Stomach (tissue), 9 donors: ENCODE results near the gene PRXL2B. TPM values are rescaled to one million over a fixed set of nuclear protein-coding genes. Genes with fewer than 3 reads are reported as not detected.

Source experiments
- DNase-seq, 2 donors: peaks; one replicate each; pipeline versions ENCODE4 v3.0.0 to v3.0.0-alpha.2; 2013 to 2019
- H3K27ac ChIP-seq, 5 donors: fragments of 200-600 bp in 4 of 5; sonication (generic) in 4 of 5; one replicate each; pipeline ENCODE4 v1.5.1; 2013 to 2019; ENCODE audit warnings: mild to moderate bottlenecking in 1 of 5, moderate library complexity in 1 of 5
- H3K27me3 ChIP-seq, 3 donors: fragments of 200-600 bp; sonication (generic); one replicate each; pipeline ENCODE4 v1.5.1; 2017 to 2019; ENCODE audit warnings: mixed run types in 1 of 3
- H3K36me3 ChIP-seq, 4 donors: fragments of 200-600 bp; sonication (generic); 1 replicate in 3 of 4; 2 replicates in 1 of 4; pipeline ENCODE4 v1.5.1; 2016 to 2019
- H3K4me1 ChIP-seq, 4 donors: fragments of 200-600 bp; sonication (generic); one replicate each; pipeline ENCODE4 v1.5.1; 2016 to 2019
- H3K4me3 ChIP-seq, 4 donors: fragments of 200-600 bp; sonication (generic) in 3 of 4; one replicate each; pipeline ENCODE4 v1.5.1; 2016 to 2019; ENCODE audit warnings: mild to moderate bottlenecking in 1 of 4
- H3K9me3 ChIP-seq, 4 donors: fragments of 200-600 bp; sonication (generic); one replicate each; pipeline ENCODE4 v1.5.1; 2016 to 2019
- EP300 ChIP-seq: sonication (generic); formaldehyde crosslinking; IDR thresholded peaks from one replicate; pipeline ENCODE4 v1.6.1; 2017; ENCODE audit warnings: antibody characterized with exemption
- POLR2A ChIP-seq, 4 donors: fragments of 450-650 bp; IDR thresholded peaks; one replicate each; pipeline ENCODE4 v1.6.1; 2016; ENCODE audit warnings: antibody characterized with exemption in 4 of 4, control low read depth in 2 of 4, mild to moderate bottlenecking in 1 of 4, moderate library complexity in 1 of 4
- POLR2AphosphoS5 ChIP-seq, 3 donors: sonication (generic); formaldehyde crosslinking; IDR thresholded peaks; one replicate each; pipeline ENCODE4 v1.6.1; 2016; ENCODE audit warnings: antibody characterized with exemption in 3 of 3
- WGBS, 5 donors: extraction: QIAGEN DNeasy Blood & Tissue Kit in 3 of 5; methylation state at CpG; one replicate each; pipeline versions ENCODE4 v1.1.5 to v1.1.7; 2013 to 2018; 5-methylcytosine and 5-hydroxymethylcytosine counted together
- intact Hi-C: fragments of 100-400 bp; cut with DNase I; formaldehyde crosslinking; loops from one replicate; pipeline ENCODE4 v1.15.1; 2023; ENCODE audit warnings: low total_unique reads
- polyA plus RNA-seq, 3 donors: library from polyadenylated mRNA; stranded (reverse); fragments of 200-250 nt; gene quantifications; one replicate each; pipeline ENCODE4 v1.2.3, GENCODE V29; 2013
- total RNA-seq, 5 donors: library from RNA; depleted of rRNA; stranded (reverse); fragments of >200 nt; gene quantifications; one replicate each; pipeline versions ENCODE4 v1.1.0 to v1.2.3, GENCODE V29; 2014 to 2016
- TF ChIP-seq, protein P1 (sequence below), 7 experiments: fragments of 450-650 bp in 4 of 7; fragments of 200-600 bp in 3 of 7; sonication (generic) in 3 of 7; IDR thresholded peaks; one replicate each; pipeline ENCODE4 v1.5.1; 2016 to 2019; ENCODE audit warnings: antibody characterized with exemption in 7 of 7, control low read depth in 2 of 7, mild to moderate bottlenecking in 1 of 7
- donor health status: healthy with polysubstance abuse.
- donor health status: Bipolar disorder and iron deficiency.
- donor health status: healthy.

Gene PRXL2B
- total and polyA plus RNA-seq, 8 donors = 8.5 to 668 (median 21.0) TPM

DNA sequence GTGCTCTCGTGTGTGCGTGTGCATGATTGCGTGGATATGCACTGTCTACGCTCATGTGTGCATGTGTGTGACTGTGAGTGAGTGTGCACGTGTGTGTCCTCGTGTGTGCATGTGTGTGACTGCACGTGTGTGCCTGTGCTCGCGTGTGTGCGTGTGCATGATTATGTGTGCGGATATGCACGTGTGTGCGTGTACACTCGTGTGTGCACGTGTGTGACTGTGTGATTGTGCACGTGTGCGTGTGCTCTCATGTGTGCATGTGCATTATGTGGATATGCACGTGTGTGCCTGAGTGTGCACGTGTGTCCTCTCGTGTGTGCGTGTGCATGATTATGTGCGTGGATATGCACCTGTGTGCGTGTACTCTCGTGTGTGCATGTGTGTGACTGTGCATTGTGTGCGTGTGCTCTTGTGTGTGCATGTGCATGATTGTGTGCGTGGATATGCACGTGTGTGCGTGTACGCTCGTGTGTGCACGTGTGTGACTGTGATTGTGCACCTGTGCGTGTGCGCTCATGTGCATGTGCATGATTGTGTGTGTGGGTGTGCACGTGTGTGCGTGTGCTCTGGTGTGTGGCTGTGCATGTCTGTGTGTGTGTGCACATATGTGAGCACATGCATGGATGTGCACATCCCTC, 44.0 kb downstream of the PRXL2B start:
- no peak overlapping the region for H3K27ac ChIP-seq
- no peaks in the 10 kb centered on the region for H3K36me3 ChIP-seq
- DNase-seq = no peak
- no peak overlapping the region for H3K4me3 ChIP-seq
- no peaks in the 10 kb centered on the region for H3K9me3 ChIP-seq
- TF ChIP-seq EP300 (no peak), POLR2A (IDR thresholded peaks at IDR 0.05) (no peak), POLR2AphosphoS5 (IDR thresholded peaks at IDR 0.05) (no peak)
- TF ChIP-seq, protein P1, sequence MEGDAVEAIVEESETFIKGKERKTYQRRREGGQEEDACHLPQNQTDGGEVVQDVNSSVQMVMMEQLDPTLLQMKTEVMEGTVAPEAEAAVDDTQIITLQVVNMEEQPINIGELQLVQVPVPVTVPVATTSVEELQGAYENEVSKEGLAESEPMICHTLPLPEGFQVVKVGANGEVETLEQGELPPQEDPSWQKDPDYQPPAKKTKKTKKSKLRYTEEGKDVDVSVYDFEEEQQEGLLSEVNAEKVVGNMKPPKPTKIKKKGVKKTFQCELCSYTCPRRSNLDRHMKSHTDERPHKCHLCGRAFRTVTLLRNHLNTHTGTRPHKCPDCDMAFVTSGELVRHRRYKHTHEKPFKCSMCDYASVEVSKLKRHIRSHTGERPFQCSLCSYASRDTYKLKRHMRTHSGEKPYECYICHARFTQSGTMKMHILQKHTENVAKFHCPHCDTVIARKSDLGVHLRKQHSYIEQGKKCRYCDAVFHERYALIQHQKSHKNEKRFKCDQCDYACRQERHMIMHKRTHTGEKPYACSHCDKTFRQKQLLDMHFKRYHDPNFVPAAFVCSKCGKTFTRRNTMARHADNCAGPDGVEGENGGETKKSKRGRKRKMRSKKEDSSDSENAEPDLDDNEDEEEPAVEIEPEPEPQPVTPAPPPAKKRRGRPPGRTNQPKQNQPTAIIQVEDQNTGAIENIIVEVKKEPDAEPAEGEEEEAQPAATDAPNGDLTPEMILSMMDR (IDR thresholded peaks at IDR 0.05) = no peak
- intact Hi-C loops = no loop called here
- 89 to 94% (median 93%) methylated on average over 35 of the region's 35 CpGs for WGBS, 5 donors
- H3K4me1 ChIP-seq = peaks cover 0 to 21% (median 15%) of the 10 kb centered on the region in 4 donors
- H3K27me3 ChIP-seq = peaks cover 27 to 96% (median 72%) of the 10 kb centered on the region in 3 donors

DNA sequence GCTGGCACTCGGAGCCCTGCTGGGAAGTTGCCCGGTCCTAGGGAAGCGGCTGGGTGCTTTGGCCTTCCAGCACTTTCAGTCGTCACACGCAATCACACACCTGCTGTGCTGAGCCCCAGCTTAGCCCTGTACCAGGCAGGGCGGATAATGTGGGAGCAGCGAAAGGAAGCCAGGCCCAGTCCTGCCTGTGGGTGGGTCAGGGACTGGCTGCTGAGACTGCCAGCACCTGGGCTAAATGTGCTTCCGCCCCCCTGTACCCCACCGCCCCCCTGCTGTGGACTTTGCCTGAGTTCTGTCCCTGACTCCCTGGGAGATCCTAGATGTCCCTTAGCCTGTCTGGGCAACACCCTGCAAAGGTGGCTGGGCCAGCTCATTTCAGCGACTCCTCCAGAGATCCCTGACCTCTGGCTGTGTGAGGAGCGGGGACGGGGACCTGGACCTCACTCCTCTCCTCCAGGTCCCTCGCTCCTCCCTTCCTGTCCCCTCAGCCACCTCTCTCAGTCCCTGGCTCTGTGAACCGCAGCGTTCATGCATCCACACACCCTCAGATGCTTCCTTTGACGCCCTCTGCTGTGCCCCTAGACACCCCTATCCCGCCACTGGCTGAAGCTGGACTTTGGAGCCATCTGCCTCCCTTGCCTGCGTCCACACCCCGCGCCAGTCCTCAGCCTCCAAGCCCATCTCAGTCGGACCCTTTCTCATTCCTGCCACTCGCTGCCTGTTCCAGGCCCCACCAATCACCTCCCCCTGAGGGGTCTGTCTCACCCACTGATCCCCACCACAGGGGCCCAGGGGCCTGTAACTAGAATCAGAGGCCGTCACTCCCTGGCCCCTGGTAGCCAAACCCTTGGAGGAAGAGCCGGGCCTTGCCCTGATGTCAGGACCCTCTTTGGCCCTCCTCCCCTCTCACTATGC, 44.8 kb downstream of the PRXL2B start:
- H3K9me3 ChIP-seq = peaks cover 0 to under 1% (median 0%) of the 10 kb centered on the region in 4 donors
- H3K27me3 ChIP-seq = peaks cover 27 to 96% (median 66%) of the 10 kb centered on the region in 3 donors
- H3K27ac ChIP-seq = no peak overlapping the region
- DNase-seq = peak in 1 of 2 donors; percentile 56
- intact Hi-C loops = no loop called here
- peaks cover 0 to 21% (median 15%) of the 10 kb centered on the region in 4 donors for H3K4me1 ChIP-seq
- 56 to 70% (median 61%) methylated on average over 24 of the region's 24 CpGs for WGBS, 5 donors
- no peak overlapping the region for H3K4me3 ChIP-seq
- TF ChIP-seq POLR2A (IDR thresholded peaks at IDR 0.05) (no peak), POLR2AphosphoS5 (IDR thresholded peaks at IDR 0.05) (no peak), EP300 (no peak)
- TF ChIP-seq, protein P1 (IDR thresholded peaks at IDR 0.05) = no peak
- no peaks in the 10 kb centered on the region for H3K36me3 ChIP-seq

DNA sequence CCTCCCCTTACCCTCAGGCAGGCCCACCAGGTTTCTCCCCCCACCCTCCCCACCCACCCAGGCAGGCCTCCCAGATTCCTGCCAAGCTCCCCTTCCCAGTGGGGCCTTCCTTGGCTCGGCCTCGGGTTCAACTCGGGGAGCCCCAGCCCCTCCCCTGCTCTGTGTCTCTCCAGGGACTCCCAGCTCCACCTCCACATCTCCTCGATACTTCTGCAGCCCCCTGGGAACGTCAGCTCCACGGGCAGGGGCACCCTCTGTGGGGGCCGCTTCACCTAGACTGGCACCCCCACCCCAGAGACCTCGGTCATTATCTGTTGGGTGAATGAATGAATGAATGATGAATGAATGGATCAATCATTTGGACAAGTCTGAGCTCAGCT, 45.5 kb downstream of the PRXL2B start:
- TF ChIP-seq EP300 (no peak), POLR2AphosphoS5 (IDR thresholded peaks at IDR 0.05) (no peak), POLR2A (IDR thresholded peaks at IDR 0.05) (no peak)
- TF ChIP-seq, protein P1 (IDR thresholded peaks at IDR 0.05) = no peak
- 41 to 68% (median 49%) methylated on average over 6 to 8 of the region's 8 CpGs for WGBS, 5 donors
- no peak overlapping the region for H3K4me3 ChIP-seq
- peaks cover 0 to 21% (median 15%) of the 10 kb centered on the region in 4 donors for H3K4me1 ChIP-seq
- peaks cover 0 to 7% (median 6%) of the 10 kb centered on the region in 4 donors for H3K9me3 ChIP-seq
- intact Hi-C loops = no loop called here
- H3K36me3 ChIP-seq = no peaks in the 10 kb centered on the region
- peaks cover 27 to 96% (median 64%) of the 10 kb centered on the region in 3 donors for H3K27me3 ChIP-seq
- H3K27ac ChIP-seq = no peak overlapping the region
- DNase-seq = no peak

DNA sequence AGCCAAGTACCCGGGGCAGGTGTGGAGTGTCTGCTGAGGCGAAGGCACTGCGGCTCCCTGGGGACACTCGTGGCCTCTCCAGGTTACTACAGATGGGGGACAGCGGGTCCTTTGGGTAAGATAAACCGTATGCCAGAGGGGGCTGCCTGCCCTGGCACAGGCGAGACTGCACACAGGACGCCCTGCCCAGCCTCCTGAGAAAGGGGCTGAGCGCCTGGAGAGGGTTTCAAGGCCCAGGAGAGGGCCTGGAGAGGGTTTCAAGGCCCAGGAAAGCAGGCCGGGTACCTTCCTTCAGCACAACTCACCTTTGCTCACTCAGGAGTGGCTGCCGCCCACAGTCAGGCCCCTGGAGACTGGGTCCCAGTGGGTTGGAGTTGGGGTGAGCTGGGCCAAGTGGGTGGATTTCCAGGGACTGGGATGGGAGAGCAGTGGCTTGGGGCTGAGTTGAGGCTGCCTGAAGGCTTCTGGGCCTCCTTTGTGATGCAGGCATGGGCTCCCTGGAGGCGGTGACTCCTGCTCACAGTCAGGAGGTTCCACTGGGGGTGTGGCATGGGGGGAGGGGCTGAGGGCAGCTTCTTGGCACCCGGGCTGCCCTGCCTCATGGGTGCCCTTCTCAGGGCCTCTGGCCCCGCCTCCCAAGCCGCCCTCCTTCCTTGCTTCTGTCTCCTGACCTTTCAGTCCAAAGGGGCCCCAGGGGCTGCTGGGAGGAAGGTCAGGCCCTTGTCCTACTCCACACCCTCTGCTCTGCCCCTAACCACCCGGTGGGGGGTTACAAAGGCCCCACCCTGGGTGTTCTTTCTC, 46.2 kb downstream of the PRXL2B start, which contains the start of gene MMEL1:
Gene MMEL1 (minus strand): TSS at position 456 of the 801 bp plus-strand sequence. CDS start 3,532 bp downstream, outside the sequence.
- Histone ChIP-seq H3K36me3 (no peaks in the 10 kb centered on the region), H3K9me3 (peaks cover 0 to 10% (median 9%) of the 10 kb centered on the region in 4 donors), H3K4me3 (no peak within 1 kb of the TSS), H3K4me1 (peaks cover 0 to 21% (median 15%) of the 10 kb centered on the region in 4 donors), H3K27ac (no peak within 1 kb of the TSS), H3K27me3 (peaks cover 27 to 96% (median 56%) of the 10 kb centered on the region in 3 donors)
- WGBS, 5 donors = 32 to 75% (median 65%) methylated on average over 5 to 16 of the region's 16 CpGs
- intact Hi-C loops = no loop called here
- TF ChIP-seq, protein P1 (IDR thresholded peaks at IDR 0.05) = no peak
- TF ChIP-seq POLR2A (IDR thresholded peaks at IDR 0.05) = no peak
- no peak for TF ChIP-seq EP300
- no peak for TF ChIP-seq POLR2AphosphoS5 (IDR thresholded peaks at IDR 0.05)
- DNase-seq = no peak
